Tibial nerve (tissue), 4 donors: ENCODE data around the gene RASA3. TPM values are rescaled to one million over a fixed set of nuclear protein-coding genes. Genes with fewer than 3 reads are reported as not detected.

Experiments used
- DNase-seq, 2 donors: peaks; one replicate each; pipeline ENCODE4 v3.0.0-alpha.2; 2019; ENCODE audit warnings: low spot score in 2 of 2
- H3K27ac ChIP-seq, 4 donors: fragments of 200-600 bp; sonication (generic) in 3 of 4; one replicate each; pipeline ENCODE4 v1.5.1; 2017 to 2019; ENCODE audit warnings: mild to moderate bottlenecking in 1 of 4
- H3K27me3 ChIP-seq, 2 donors: fragments of 200-600 bp; sonication (generic) in 1 of 2; one replicate each; pipeline versions ENCODE4 v1.5.1 to v1.6.0; 2017 to 2019
- H3K36me3 ChIP-seq, 3 donors: fragments of 200-600 bp; sonication (generic); one replicate each; pipeline ENCODE4 v1.5.1; 2018 to 2019
- H3K4me1 ChIP-seq, 4 donors: fragments of 200-600 bp; sonication (generic) in 3 of 4; one replicate each; pipeline ENCODE4 v1.5.1; 2017 to 2019
- H3K4me3 ChIP-seq, 4 donors: fragments of 200-600 bp; sonication (generic) in 3 of 4; one replicate each; pipeline ENCODE4 v1.5.1; 2017 to 2019; ENCODE audit warnings: mild to moderate bottlenecking in 1 of 4, moderate library complexity in 1 of 4
- H3K9me3 ChIP-seq, 4 donors: fragments of 200-600 bp; sonication (generic) in 3 of 4; one replicate each; pipeline ENCODE4 v1.5.1; 2017 to 2019
- CTCF ChIP-seq, 5 experiments: fragments of 200-600 bp in 3 of 5; fragments of 450-650 bp in 2 of 5; sonication (generic) in 3 of 5; IDR thresholded peaks; one replicate each; pipeline ENCODE4 v1.5.1; 2016 to 2019; ENCODE audit warnings: antibody characterized with exemption in 5 of 5, mild to moderate bottlenecking in 3 of 5, moderate library complexity in 2 of 5
- EP300 ChIP-seq, 2 donors: sonication (generic); formaldehyde crosslinking; IDR thresholded peaks; one replicate each; pipeline ENCODE4 v1.6.1; 2017; ENCODE audit warnings: antibody characterized with exemption in 2 of 2, mild to moderate bottlenecking in 1 of 2
- POLR2A ChIP-seq, 2 donors: fragments of 450-650 bp; IDR thresholded peaks; one replicate each; pipeline ENCODE4 v1.6.1; 2017; ENCODE audit warnings: antibody characterized with exemption in 2 of 2, mild to moderate bottlenecking in 2 of 2, moderate library complexity in 2 of 2
- WGBS, 2 donors: methylation state at CpG; one replicate each; pipeline ENCODE4 v1.1.5; 2018; 5-methylcytosine and 5-hydroxymethylcytosine counted together
- total RNA-seq, 4 donors: library from RNA; depleted of rRNA; stranded (reverse); fragments of >200 nt; gene quantifications; one replicate each; pipeline ENCODE4 v1.1.0, GENCODE V29; 2016

RASA3 gene
- total RNA-seq, 4 donors from 2014 or later: 36.2 to 63.3 (median 46.3) TPM

- no peak overlapping the region for H3K27ac ChIP-seq
- no peaks in the 10 kb centered on the region for H3K36me3 ChIP-seq
- H3K27me3 ChIP-seq: no peaks in the 10 kb centered on the region
- no peak for DNase-seq
- peaks cover 0 to 1% (median 0%) of the 10 kb centered on the region in 4 donors for H3K4me1 ChIP-seq
- H3K4me3 ChIP-seq: no peak overlapping the region
- no peaks in the 10 kb centered on the region for H3K9me3 ChIP-seq
- WGBS, 2 donors: 49 to 53% methylated on average over 9 to 11 of the region's 19 CpGs
- TF ChIP-seq POLR2A (IDR thresholded peaks at IDR 0.05): no peak
- TF ChIP-seq CTCF (IDR thresholded peaks at IDR 0.05): no peak
- TF ChIP-seq EP300 (IDR thresholded peaks at IDR 0.05): no peak
These were observed 23.8 kb upstream of the RASA3 start for GRCh38 chr13:114155926-114156883.

- 86 to 88% methylated on average over 1 of the region's 3 CpGs for WGBS, 2 donors
- Histone ChIP-seq H3K27me3 (no peaks in the 10 kb centered on the region), H3K9me3 (no peaks in the 10 kb centered on the region), H3K36me3 (no peaks in the 10 kb centered on the region), H3K4me3 (no peak overlapping the region), H3K4me1 (no peaks in the 10 kb centered on the region), H3K27ac (no peak overlapping the region)
- no peak for TF ChIP-seq CTCF (IDR thresholded peaks at IDR 0.05)
- no peak for TF ChIP-seq EP300 (IDR thresholded peaks at IDR 0.05)
- TF ChIP-seq POLR2A (IDR thresholded peaks at IDR 0.05): no peak
- DNase-seq: no peak
These were observed 22.9 kb upstream of the RASA3 start for GRCh38 chr13:114155320-114155719.

- Histone ChIP-seq H3K27ac (no peak overlapping the region), H3K9me3 (no peaks in the 10 kb centered on the region), H3K4me3 (no peak overlapping the region), H3K36me3 (no peaks in the 10 kb centered on the region), H3K4me1 (no peaks in the 10 kb centered on the region), H3K27me3 (no peaks in the 10 kb centered on the region)
- DNase-seq: no peak
- TF ChIP-seq CTCF (IDR thresholded peaks at IDR 0.05): no peak
- TF ChIP-seq EP300 (IDR thresholded peaks at IDR 0.05): no peak
- no peak for TF ChIP-seq POLR2A (IDR thresholded peaks at IDR 0.05)
- WGBS, 2 donors: 82 to 89% methylated on average over 9 of the region's 9 CpGs
These were observed 22.1 kb upstream of the RASA3 start for GRCh38 chr13:114154476-114154875.

- H3K4me1 ChIP-seq: no peaks in the 10 kb centered on the region
- no peak overlapping the region for H3K4me3 ChIP-seq
- no peak for DNase-seq
- TF ChIP-seq EP300 (IDR thresholded peaks at IDR 0.05): no peak
- H3K36me3 ChIP-seq: no peaks in the 10 kb centered on the region
- no peaks in the 10 kb centered on the region for H3K27me3 ChIP-seq
- WGBS, 2 donors: 96 to 97% methylated on average over 6 of the region's 6 CpGs
- no peak overlapping the region for H3K27ac ChIP-seq
- no peaks in the 10 kb centered on the region for H3K9me3 ChIP-seq
These were observed 21.2 kb upstream of the RASA3 start for GRCh38 chr13:114153485-114154080.

- Histone ChIP-seq H3K27me3 (no peaks in the 10 kb centered on the region), H3K27ac (no peak overlapping the region), H3K4me3 (no peak overlapping the region), H3K9me3 (no peaks in the 10 kb centered on the region), H3K4me1 (no peaks in the 10 kb centered on the region), H3K36me3 (no peaks in the 10 kb centered on the region)
- no peak for DNase-seq
- WGBS, 2 donors: 36 to 46% methylated on average over 20 of the region's 20 CpGs
- TF ChIP-seq POLR2A (IDR thresholded peaks at IDR 0.05) (no peak), EP300 (IDR thresholded peaks at IDR 0.05) (no peak), CTCF (IDR thresholded peaks at IDR 0.05) (no peak)
These were observed 20.5 kb upstream of the RASA3 start for GRCh38 chr13:114152831-114153371.
